ENCODE measurements around the gene CNTN5.

CNTN5 gene

GRCh38 chr11:99188221-99188620 is 167.5 kb downstream of the CNTN5 start:
- no peak overlapping the region for H3K27ac ChIP-seq
- no peak for DNase-seq (ENCODE audit: low spot score)
- H3K4me3 ChIP-seq = no peak overlapping the region
- TF ChIP-seq, protein P1, sequence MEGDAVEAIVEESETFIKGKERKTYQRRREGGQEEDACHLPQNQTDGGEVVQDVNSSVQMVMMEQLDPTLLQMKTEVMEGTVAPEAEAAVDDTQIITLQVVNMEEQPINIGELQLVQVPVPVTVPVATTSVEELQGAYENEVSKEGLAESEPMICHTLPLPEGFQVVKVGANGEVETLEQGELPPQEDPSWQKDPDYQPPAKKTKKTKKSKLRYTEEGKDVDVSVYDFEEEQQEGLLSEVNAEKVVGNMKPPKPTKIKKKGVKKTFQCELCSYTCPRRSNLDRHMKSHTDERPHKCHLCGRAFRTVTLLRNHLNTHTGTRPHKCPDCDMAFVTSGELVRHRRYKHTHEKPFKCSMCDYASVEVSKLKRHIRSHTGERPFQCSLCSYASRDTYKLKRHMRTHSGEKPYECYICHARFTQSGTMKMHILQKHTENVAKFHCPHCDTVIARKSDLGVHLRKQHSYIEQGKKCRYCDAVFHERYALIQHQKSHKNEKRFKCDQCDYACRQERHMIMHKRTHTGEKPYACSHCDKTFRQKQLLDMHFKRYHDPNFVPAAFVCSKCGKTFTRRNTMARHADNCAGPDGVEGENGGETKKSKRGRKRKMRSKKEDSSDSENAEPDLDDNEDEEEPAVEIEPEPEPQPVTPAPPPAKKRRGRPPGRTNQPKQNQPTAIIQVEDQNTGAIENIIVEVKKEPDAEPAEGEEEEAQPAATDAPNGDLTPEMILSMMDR (IDR thresholded peaks at IDR 0.05) = no peak

DNA sequence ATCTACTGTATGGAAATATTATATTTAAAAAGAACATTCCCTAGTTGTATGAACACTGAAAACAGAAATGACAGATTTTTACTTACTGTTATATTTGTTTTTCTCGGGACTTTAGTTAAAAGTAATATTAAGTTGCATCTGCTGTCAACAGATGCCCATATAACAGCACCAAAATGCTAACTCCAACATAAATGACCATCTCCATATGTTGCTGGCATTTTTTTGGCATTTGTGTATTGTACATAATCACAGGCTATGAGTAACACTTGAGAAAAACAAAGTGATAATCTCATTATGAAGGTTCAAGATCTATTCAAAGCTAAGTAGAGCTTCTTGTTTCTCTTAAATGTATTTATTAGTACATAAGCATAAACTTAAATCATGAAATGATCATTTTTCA is 172.0 kb downstream of the CNTN5 start:
- DNase-seq (ENCODE audit: low spot score) = no peak
- TF ChIP-seq, protein P1 (IDR thresholded peaks at IDR 0.05) = no peak

DNA sequence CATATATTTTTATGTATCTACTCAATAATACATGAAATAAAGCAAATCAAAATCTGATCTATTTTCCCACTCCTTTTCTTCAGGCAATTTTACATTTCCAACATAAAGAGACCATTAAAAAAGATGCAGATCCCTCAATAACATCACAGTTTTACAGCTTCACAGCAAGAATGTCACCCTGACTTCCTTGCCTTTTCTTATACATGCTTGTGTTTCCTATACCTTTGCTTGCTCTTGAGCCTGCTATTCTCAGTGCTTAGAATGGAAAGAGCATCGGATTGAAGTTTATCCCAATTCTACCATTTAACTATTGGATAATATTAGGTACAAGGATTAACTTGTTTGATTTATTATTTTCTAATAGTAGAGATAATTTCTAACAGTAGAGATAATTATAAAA is 176.7 kb downstream of the CNTN5 start:
- TF ChIP-seq, protein P1 (IDR thresholded peaks at IDR 0.05) = no peak
- H3K4me3 ChIP-seq = no peak overlapping the region
- H3K27ac ChIP-seq = no peak overlapping the region
- no peak for DNase-seq (ENCODE audit: low spot score)

More for the DNA sequence above, 172.0 kb downstream of the CNTN5 start:
- H3K27ac ChIP-seq = no peak overlapping the region
- H3K4me3 ChIP-seq = no peak overlapping the region

DNA sequence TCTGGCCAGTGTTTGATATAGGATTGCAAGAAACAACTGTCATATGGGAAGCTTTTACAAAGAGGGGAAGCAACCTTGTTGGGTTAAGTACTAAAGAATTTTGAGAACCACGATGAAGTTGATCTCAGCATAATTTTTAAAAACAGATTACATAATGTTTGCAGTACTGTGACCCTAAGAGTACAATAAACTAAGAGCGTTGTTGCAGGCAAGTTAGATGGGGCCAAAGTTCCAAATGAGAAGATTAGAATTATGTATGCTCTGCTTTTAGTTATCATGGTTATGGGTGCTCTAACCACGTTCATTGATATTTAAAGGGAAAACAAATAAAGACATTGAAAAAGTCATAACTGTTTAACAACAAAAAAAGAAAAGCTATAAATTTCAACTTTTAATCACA is 177.5 kb downstream of the CNTN5 start:
- TF ChIP-seq, protein P1 (IDR thresholded peaks at IDR 0.05) = no peak

GRCh38 chr11:99199341-99199740 is 178.6 kb downstream of the CNTN5 start:
- DNase-seq (ENCODE audit: low spot score) = no peak
- TF ChIP-seq, protein P1 (IDR thresholded peaks at IDR 0.05) = no peak
- Histone ChIP-seq H3K4me3 (no peak overlapping the region), H3K27ac (no peak overlapping the region)

More for the DNA sequence above, 177.5 kb downstream of the CNTN5 start:
- Histone ChIP-seq H3K27ac (no peak overlapping the region), H3K4me3 (no peak overlapping the region)
- no peak for DNase-seq (ENCODE audit: low spot score)

GRCh38 chr11:99200720-99201119 is 180.0 kb downstream of the CNTN5 start:
- TF ChIP-seq, protein P1 (IDR thresholded peaks at IDR 0.05) = no peak
- DNase-seq (ENCODE audit: low spot score) = no peak
- H3K27ac ChIP-seq = no peak overlapping the region
- no peak overlapping the region for H3K4me3 ChIP-seq

- TF ChIP-seq, protein P1 (IDR thresholded peaks at IDR 0.05) = no peak
- H3K27ac ChIP-seq = no peak overlapping the region
- no peak for DNase-seq (ENCODE audit: low spot score)
- no peak overlapping the region for H3K4me3 ChIP-seq
Observed at GRCh38 chr11:99208813-99209212, 188.1 kb downstream of the CNTN5 start.

Measured in coronary artery (tissue), 2 donors.